ENCODE data around the gene MBOAT2.

The MBOAT2 gene

GRCh38 chr2:9030190-9030589 lies 26.7 kb upstream of the MBOAT2 start:
- no peaks in the 10 kb centered on the region for H3K27me3 ChIP-seq (ENCODE audit: insufficient read depth, poor library complexity, severe bottlenecking)
- no peak overlapping the region for H3K4me3 ChIP-seq (replicated peaks; ENCODE audit: insufficient read depth, low read length)
- no peak for TF ChIP-seq REST (IDR thresholded peaks at IDR 0.05; ENCODE audit: insufficient replicate concordance, low read depth)
- TF ChIP-seq POLR2AphosphoS5 (IDR thresholded peaks at IDR 0.05; ENCODE audit: low read depth): no peak
- no peak for TF ChIP-seq CTCF (IDR thresholded peaks at IDR 0.05; ENCODE audit: insufficient read depth, low read length)
- H3K27ac ChIP-seq (replicated peaks): no peak overlapping the region
- no peak for DNase-seq (ENCODE audit: low read depth in 1 of 2, low spot score in 1 of 2)

GRCh38 chr2:9029721-9030120 lies 26.2 kb upstream of the MBOAT2 start:
- TF ChIP-seq POLR2AphosphoS5 (IDR thresholded peaks at IDR 0.05; ENCODE audit: low read depth): no peak
- no peak overlapping the region for H3K27ac ChIP-seq (replicated peaks)
- H3K27me3 ChIP-seq (ENCODE audit: insufficient read depth, poor library complexity, severe bottlenecking): no peaks in the 10 kb centered on the region
- no peak overlapping the region for H3K4me3 ChIP-seq (replicated peaks; ENCODE audit: insufficient read depth, low read length)
- no peak for DNase-seq (ENCODE audit: low read depth in 1 of 2, low spot score in 1 of 2)

GRCh38 chr2:9027884-9028283 lies 24.4 kb upstream of the MBOAT2 start:
- TF ChIP-seq POLR2AphosphoS5 (IDR thresholded peaks at IDR 0.05; ENCODE audit: low read depth): no peak
- H3K27ac ChIP-seq (replicated peaks): no peak overlapping the region
- no peak for DNase-seq (ENCODE audit: low read depth in 1 of 2, low spot score in 1 of 2)
- H3K27me3 ChIP-seq (ENCODE audit: insufficient read depth, poor library complexity, severe bottlenecking): no peaks in the 10 kb centered on the region
- no peak overlapping the region for H3K4me3 ChIP-seq (replicated peaks; ENCODE audit: insufficient read depth, low read length)

- H3K27ac ChIP-seq (replicated peaks): no peak overlapping the region
- no peak for DNase-seq (ENCODE audit: low read depth in 1 of 2, low spot score in 1 of 2)
- TF ChIP-seq SPI1 (IDR thresholded peaks at IDR 0.05; ENCODE audit: borderline replicate concordance, low read depth) (no peak), GABPA (IDR thresholded peaks at IDR 0.05; ENCODE audit: low read depth) (no peak)
- H3K4me3 ChIP-seq (replicated peaks; ENCODE audit: insufficient read depth, low read length): no peak overlapping the region
- no peaks in the 10 kb centered on the region for H3K27me3 ChIP-seq (ENCODE audit: insufficient read depth, poor library complexity, severe bottlenecking)
Observed at GRCh38 chr2:9025746-9026145, 22.3 kb upstream of the MBOAT2 start.

- TF ChIP-seq POLR2AphosphoS5 (IDR thresholded peaks at IDR 0.05; ENCODE audit: low read depth) (no peak), REST (IDR thresholded peaks at IDR 0.05; ENCODE audit: insufficient replicate concordance, low read depth) (no peak), SPI1 (IDR thresholded peaks at IDR 0.05; ENCODE audit: borderline replicate concordance, low read depth) (no peak), CTCF (IDR thresholded peaks at IDR 0.05; ENCODE audit: insufficient read depth, low read length) (no peak), GABPA (IDR thresholded peaks at IDR 0.05; ENCODE audit: low read depth) (no peak)
Observed at GRCh38 chr2:9024575-9024974, 21.1 kb upstream of the MBOAT2 start.

More at GRCh38 chr2:9024575-9024974, 21.1 kb upstream of the MBOAT2 start:
- no peak for DNase-seq (ENCODE audit: low read depth in 1 of 2, low spot score in 1 of 2)
- H3K27ac ChIP-seq (replicated peaks): no peak overlapping the region
- H3K27me3 ChIP-seq (ENCODE audit: insufficient read depth, poor library complexity, severe bottlenecking): no peaks in the 10 kb centered on the region
- no peak overlapping the region for H3K4me3 ChIP-seq (replicated peaks; ENCODE audit: insufficient read depth, low read length)

All from HL-60 (cell line).